ENCODE data around the gene TPD52L2. TPM values are rescaled to one million over a fixed set of nuclear protein-coding genes. Genes with fewer than 3 reads are reported as not detected.

TPD52L2 gene
- polyA plus RNA-seq, 3 donors: 137 to 167 (median 144) TPM

- H3K4me1 ChIP-seq (ENCODE audit: control insufficient read depth in 1 of 2, insufficient read depth in 2 of 2, low read length in 2 of 2): peaks cover 30 to 39% of the 10 kb centered on the region in 2 donors
- no peak for DNase-seq
- no peak overlapping the region for H2AFZ ChIP-seq (ENCODE audit: insufficient read depth, low read depth, low read length, poor library complexity, severe bottlenecking)
- peaks cover 28% of the 10 kb centered on the region for H3K4me1 Mint-ChIP-seq
- H3K4me3 Mint-ChIP-seq: no peak overlapping the region
- H3K36me3 ChIP-seq (replicated peaks in 1 of 2; ENCODE audit: control insufficient read depth in 1 of 2, insufficient read depth in 2 of 2, low read length in 2 of 2): peaks cover 47 to 70% of the 10 kb centered on the region in 2 donors
- no peaks in the 10 kb centered on the region for H3K9me3 ChIP-seq (replicated peaks in 1 of 2; ENCODE audit: control insufficient read depth in 1 of 2, insufficient read depth in 1 of 2, low read length in 2 of 2)
- H3K4me3 ChIP-seq (replicated peaks in 1 of 3; ENCODE audit: low read depth in 2 of 3, low read length in 3 of 3): no peak overlapping the region
- no peak overlapping the region for H3K9ac ChIP-seq (ENCODE audit: insufficient read depth, low read length, poor library complexity, severe bottlenecking)
- intact Hi-C loops (cut with micrococcal nuclease): loop anchor here (5.0 kb wide), 2 partner anchors 33 to 298 kb away; no protein-coding TSS in a partner anchor
- peaks cover 99% of the 10 kb centered on the region for H4K20me1 ChIP-seq (ENCODE audit: insufficient read depth, low read length)
- peak overlapping the region in 1 of 2 donors; percentile 36 for H3K27ac ChIP-seq (ENCODE audit: low read depth in 1 of 2, low read length in 2 of 2)
- no peaks in the 10 kb centered on the region for H3K27me3 Mint-ChIP-seq (ENCODE audit: low read depth in 3 of 3)
- no peak overlapping the region for H3K4me2 ChIP-seq (replicated peaks; ENCODE audit: extremely low read depth, low read length, poor library complexity, severe bottlenecking)
- TF ChIP-seq CTCF (IDR thresholded peaks at IDR 0.05): no peak
- H3K36me3 Mint-ChIP-seq: peaks cover 27 to 55% of the 10 kb centered on the region in 2 donors
- 97% methylated on average over 23 of the region's 23 CpGs for WGBS (ENCODE audit: insufficient coverage)
- no peaks in the 10 kb centered on the region for H3K27me3 ChIP-seq (ENCODE audit: control insufficient read depth in 2 of 2, insufficient read depth in 2 of 2, low read length in 2 of 2)
- H3K79me2 ChIP-seq (ENCODE audit: insufficient read depth, low read length): peaks cover 75% of the 10 kb centered on the region
- H3K9me3 Mint-ChIP-seq: peaks cover 0 to 3% (median 0%) of the 10 kb centered on the region in 7 donors
- peak overlapping the region in 2 of 7 donors; percentile 19 to 42 for H3K27ac Mint-ChIP-seq
These were observed 75.0 kb downstream of the TPD52L2 start for GRCh38 chr20:63940071-63940471.

- H3K27ac ChIP-seq (ENCODE audit: low read depth in 1 of 2, low read length in 2 of 2): peak overlapping the region; percentile 80 to 82
- H3K9me3 Mint-ChIP-seq: peaks cover 0 to 3% (median 0%) of the 10 kb centered on the region in 7 donors
- no peaks in the 10 kb centered on the region for H3K27me3 Mint-ChIP-seq (ENCODE audit: low read depth in 3 of 3)
- H2AFZ ChIP-seq (ENCODE audit: insufficient read depth, low read depth, low read length, poor library complexity, severe bottlenecking): no peak overlapping the region
- peaks cover 99% of the 10 kb centered on the region for H4K20me1 ChIP-seq (ENCODE audit: insufficient read depth, low read length)
- H3K36me3 Mint-ChIP-seq: peaks cover 27 to 55% of the 10 kb centered on the region in 2 donors
- WGBS (ENCODE audit: insufficient coverage): 97% methylated on average over 41 of the region's 58 CpGs
- no peaks in the 10 kb centered on the region for H3K9me3 ChIP-seq (replicated peaks in 1 of 2; ENCODE audit: control insufficient read depth in 1 of 2, insufficient read depth in 1 of 2, low read length in 2 of 2)
- intact Hi-C loops (cut with micrococcal nuclease): loop anchor here (5.0 kb wide), 2 partner anchors 33 to 298 kb away; no protein-coding TSS in a partner anchor
- H3K36me3 ChIP-seq (replicated peaks in 1 of 2; ENCODE audit: control insufficient read depth in 1 of 2, insufficient read depth in 2 of 2, low read length in 2 of 2): peaks cover 47 to 70% of the 10 kb centered on the region in 2 donors
- peak overlapping the region; percentile 77 for H3K4me2 ChIP-seq (replicated peaks; ENCODE audit: extremely low read depth, low read length, poor library complexity, severe bottlenecking)
- H3K4me3 Mint-ChIP-seq: no peak overlapping the region
- no peak overlapping the region for H3K9ac ChIP-seq (ENCODE audit: insufficient read depth, low read length, poor library complexity, severe bottlenecking)
- H3K27me3 ChIP-seq (ENCODE audit: control insufficient read depth in 2 of 2, insufficient read depth in 2 of 2, low read length in 2 of 2): no peaks in the 10 kb centered on the region
- H3K79me2 ChIP-seq (ENCODE audit: insufficient read depth, low read length): peaks cover 75% of the 10 kb centered on the region
- DNase-seq: peak in 1 of 3 donors; percentile 11
- H3K4me1 Mint-ChIP-seq: peaks cover 28% of the 10 kb centered on the region
- H3K4me1 ChIP-seq (ENCODE audit: control insufficient read depth in 1 of 2, insufficient read depth in 2 of 2, low read length in 2 of 2): peaks cover 30 to 39% of the 10 kb centered on the region in 2 donors
- H3K27ac Mint-ChIP-seq: peak overlapping the region; percentile 50 to 91 (median 84)
- no peak for TF ChIP-seq CTCF (IDR thresholded peaks at IDR 0.05)
- peak overlapping the region in 1 of 3 experiments; percentile 68 for H3K4me3 ChIP-seq (replicated peaks in 1 of 3; ENCODE audit: low read depth in 2 of 3, low read length in 3 of 3)
These were observed 75.6 kb downstream of the TPD52L2 start for GRCh38 chr20:63940472-63941266.

Small RNA genes lying within 50 kb of the gene (small RNA-seq; reads per million reads assigned to genes)
- gene MIR941-2 (ENCODE audit: insufficient read length, low read depth): not detected
- not detected for gene MIR941-4 (ENCODE audit: insufficient read length, low read depth)
- gene MIR941-5 (ENCODE audit: insufficient read length, low read depth): not detected
- 150 reads per million, percentile 97 among the genes with 10 or more reads in this experiment for gene RNU1-134P (ENCODE audit: insufficient read length, low read depth)

Other genes with a start within 250 kb of the TPD52L2 start
- gene GMEB2, start 238.2 kb upstream of the TPD52L2 start, polyA plus RNA-seq: 10 to 100 TPM in 1 of 3 donors, 1 to 10 TPM in 2; 2.7 to 11.7 (median 3.8) TPM
- 1 to 10 TPM in 1 of 3 donors, under 1 TPM in 2; 0.10 to 8.1 (median 0.15) TPM for gene STMN3, start 211.8 kb upstream of the TPD52L2 start, polyA plus RNA-seq
- gene RTEL1, start 207.0 kb upstream of the TPD52L2 start, polyA plus RNA-seq: 10 to 100 TPM in 1 of 3 donors, 1 to 10 TPM in 2; 1.0 to 15.5 (median 4.8) TPM
- gene TNFRSF6B, start 168.6 kb upstream of the TPD52L2 start, polyA plus RNA-seq: 1 to 10 TPM in 1 of 3 donors, not detected in 2; 6.5 TPM
- gene ARFRP1, start 157.3 kb upstream of the TPD52L2 start, polyA plus RNA-seq: 10 to 100 TPM; 18.2 to 31.1 (median 20.7) TPM
- 10 to 100 TPM; 24.2 to 58.6 (median 28.3) TPM for gene ZGPAT, start 157.2 kb upstream of the TPD52L2 start, polyA plus RNA-seq
- gene LIME1, start 128.6 kb upstream of the TPD52L2 start, polyA plus RNA-seq: 1 to 10 TPM in 1 of 3 donors, under 1 TPM in 2; 0.39 to 8.8 (median 0.62) TPM
- 10 to 100 TPM in 1 of 3 donors, 1 to 10 TPM in 1, under 1 TPM in 1; 0.46 to 21.0 (median 1.5) TPM for gene SLC2A4RG, start 125.5 kb upstream of the TPD52L2 start, polyA plus RNA-seq
- gene ZBTB46, start 34.0 kb upstream of the TPD52L2 start, polyA plus RNA-seq: 1 to 10 TPM in 1 of 3 donors, under 1 TPM in 2; 0.07 to 2.3 (median 0.37) TPM
- not detected for gene ABHD16B, start 3.8 kb upstream of the TPD52L2 start, polyA plus RNA-seq
- 10 to 100 TPM in 1 of 3 donors, 1 to 10 TPM in 2; 5.9 to 44.4 (median 7.4) TPM for gene DNAJC5, start 29.9 kb downstream of the TPD52L2 start, polyA plus RNA-seq
- gene UCKL1, start 91.1 kb downstream of the TPD52L2 start, polyA plus RNA-seq: 10 to 100 TPM; 10.9 to 65.8 (median 14.5) TPM
- 1 to 10 TPM in 1 of 3 donors, under 1 TPM in 1, not detected in 1; 0.10 to 2.6 TPM for gene ZNF512B, start 104.7 kb downstream of the TPD52L2 start, polyA plus RNA-seq
- gene SAMD10, start 114.4 kb downstream of the TPD52L2 start, polyA plus RNA-seq: 1 to 10 TPM in 1 of 3 donors, under 1 TPM in 2; 0.34 to 2.4 (median 0.67) TPM
- 10 to 100 TPM; 29.1 to 47.7 (median 34.5) TPM for gene PRPF6, start 115.9 kb downstream of the TPD52L2 start, polyA plus RNA-seq
- gene C20orf204, start 170.9 kb downstream of the TPD52L2 start, polyA plus RNA-seq: under 1 TPM in 1 of 3 donors, not detected in 2; 0.20 TPM
- not detected for gene SOX18, start 184.4 kb downstream of the TPD52L2 start, polyA plus RNA-seq
- gene TCEA2, start 197.9 kb downstream of the TPD52L2 start, polyA plus RNA-seq: 10 to 100 TPM; 15.7 to 24.3 (median 16.0) TPM
- 100 to 1,000 TPM; 235 to 280 (median 244) TPM for gene RGS19, start 214.2 kb downstream of the TPD52L2 start, polyA plus RNA-seq
- gene OPRL1, start 214.8 kb downstream of the TPD52L2 start, polyA plus RNA-seq: 1 to 10 TPM; 7.0 to 9.0 (median 8.8) TPM
- gene LKAAEAR1, start 219.1 kb downstream of the TPD52L2 start, polyA plus RNA-seq: under 1 TPM; 0.61 to 0.86 (median 0.64) TPM
- gene NPBWR2, start 242.3 kb downstream of the TPD52L2 start, polyA plus RNA-seq: not detected